ENCODE data around the gene RHBDL2.

GRCh38 chr1:38953433-38953860 is 11.8 kb upstream of the RHBDL2 start:
- TF ChIP-seq CTCF (IDR thresholded peaks at IDR 0.05 in 2 of 3, conservative IDR thresholded peaks at IDR 0.05 in 1 of 3; ENCODE audit: control insufficient read depth in 2 of 3, extremely low read depth in 1 of 3, insufficient read depth in 1 of 3, low read depth in 3 of 3, low read length in 3 of 3) (no peak), FOXK2 (IDR thresholded peaks at IDR 0.05) (no peak), SMARCA5 (IDR thresholded peaks at IDR 0.05) (no peak), ZSCAN29 (IDR thresholded peaks at IDR 0.05) (no peak), POLR2A (IDR thresholded peaks at IDR 0.05; ENCODE audit: low read depth, low read length) (no peak), EP300 (IDR thresholded peaks at IDR 0.05; ENCODE audit: borderline replicate concordance in 1 of 2, control insufficient read depth in 1 of 2, low read depth in 2 of 2, low read length in 2 of 2) (no peak), YY1 (IDR thresholded peaks at IDR 0.05; ENCODE audit: low read depth, low read length) (no peak), CREB1 (IDR thresholded peaks at IDR 0.05; ENCODE audit: low read depth) (no peak), HDAC6 (IDR thresholded peaks at IDR 0.05; ENCODE audit: unreplicated experiment) (no peak), JUND (IDR thresholded peaks at IDR 0.05; ENCODE audit: low read depth, low read length) (no peak)
- TF ChIP-seq, protein P1, sequence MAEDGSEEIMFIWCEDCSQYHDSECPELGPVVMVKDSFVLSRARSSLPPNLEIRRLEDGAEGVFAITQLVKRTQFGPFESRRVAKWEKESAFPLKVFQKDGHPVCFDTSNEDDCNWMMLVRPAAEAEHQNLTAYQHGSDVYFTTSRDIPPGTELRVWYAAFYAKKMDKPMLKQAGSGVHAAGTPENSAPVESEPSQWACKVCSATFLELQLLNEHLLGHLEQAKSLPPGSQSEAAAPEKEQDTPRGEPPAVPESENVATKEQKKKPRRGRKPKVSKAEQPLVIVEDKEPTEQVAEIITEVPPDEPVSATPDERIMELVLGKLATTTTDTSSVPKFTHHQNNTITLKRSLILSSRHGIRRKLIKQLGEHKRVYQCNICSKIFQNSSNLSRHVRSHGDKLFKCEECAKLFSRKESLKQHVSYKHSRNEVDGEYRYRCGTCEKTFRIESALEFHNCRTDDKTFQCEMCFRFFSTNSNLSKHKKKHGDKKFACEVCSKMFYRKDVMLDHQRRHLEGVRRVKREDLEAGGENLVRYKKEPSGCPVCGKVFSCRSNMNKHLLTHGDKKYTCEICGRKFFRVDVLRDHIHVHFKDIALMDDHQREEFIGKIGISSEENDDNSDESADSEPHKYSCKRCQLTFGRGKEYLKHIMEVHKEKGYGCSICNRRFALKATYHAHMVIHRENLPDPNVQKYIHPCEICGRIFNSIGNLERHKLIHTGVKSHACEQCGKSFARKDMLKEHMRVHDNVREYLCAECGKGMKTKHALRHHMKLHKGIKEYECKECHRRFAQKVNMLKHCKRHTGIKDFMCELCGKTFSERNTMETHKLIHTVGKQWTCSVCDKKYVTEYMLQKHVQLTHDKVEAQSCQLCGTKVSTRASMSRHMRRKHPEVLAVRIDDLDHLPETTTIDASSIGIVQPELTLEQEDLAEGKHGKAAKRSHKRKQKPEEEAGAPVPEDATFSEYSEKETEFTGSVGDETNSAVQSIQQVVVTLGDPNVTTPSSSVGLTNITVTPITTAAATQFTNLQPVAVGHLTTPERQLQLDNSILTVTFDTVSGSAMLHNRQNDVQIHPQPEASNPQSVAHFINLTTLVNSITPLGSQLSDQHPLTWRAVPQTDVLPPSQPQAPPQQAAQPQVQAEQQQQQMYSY (CRISPR knock-in tag; IDR thresholded peaks at IDR 0.05), result no peak
- TF ChIP-seq, protein P2, sequence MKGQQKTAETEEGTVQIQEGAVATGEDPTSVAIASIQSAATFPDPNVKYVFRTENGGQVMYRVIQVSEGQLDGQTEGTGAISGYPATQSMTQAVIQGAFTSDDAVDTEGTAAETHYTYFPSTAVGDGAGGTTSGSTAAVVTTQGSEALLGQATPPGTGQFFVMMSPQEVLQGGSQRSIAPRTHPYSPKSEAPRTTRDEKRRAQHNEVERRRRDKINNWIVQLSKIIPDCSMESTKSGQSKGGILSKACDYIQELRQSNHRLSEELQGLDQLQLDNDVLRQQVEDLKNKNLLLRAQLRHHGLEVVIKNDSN (IDR thresholded peaks at IDR 0.05; ENCODE audit: borderline replicate concordance, extremely low read length, insufficient read depth, low read depth, low read length), result no peak
- TF ChIP-seq, protein P3, sequence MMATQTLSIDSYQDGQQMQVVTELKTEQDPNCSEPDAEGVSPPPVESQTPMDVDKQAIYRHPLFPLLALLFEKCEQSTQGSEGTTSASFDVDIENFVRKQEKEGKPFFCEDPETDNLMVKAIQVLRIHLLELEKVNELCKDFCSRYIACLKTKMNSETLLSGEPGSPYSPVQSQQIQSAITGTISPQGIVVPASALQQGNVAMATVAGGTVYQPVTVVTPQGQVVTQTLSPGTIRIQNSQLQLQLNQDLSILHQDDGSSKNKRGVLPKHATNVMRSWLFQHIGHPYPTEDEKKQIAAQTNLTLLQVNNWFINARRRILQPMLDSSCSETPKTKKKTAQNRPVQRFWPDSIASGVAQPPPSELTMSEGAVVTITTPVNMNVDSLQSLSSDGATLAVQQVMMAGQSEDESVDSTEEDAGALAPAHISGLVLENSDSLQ (IDR thresholded peaks at IDR 0.05), result no peak
